HG02973 (cell line): Measurements from ENCODE around the gene POLD1.

Source experiments
- ATAC-seq: cut with Tn5 transposase; IDR thresholded peaks from one replicate; pipeline ENCODE4 v1.9.1; 2021; ENCODE audit warnings: moderate library complexity; ENCODE audit not compliant: unreplicated experiment

The POLD1 gene

GRCh38 chr19:50461066-50461875 lies 77.1 kb downstream of the POLD1 start:
- ATAC-seq: no peak

GRCh38 chr19:50462970-50463369 lies 78.8 kb downstream of the POLD1 start:
- no peak for ATAC-seq

- no peak for ATAC-seq
These were observed 80.2 kb downstream of the POLD1 start for GRCh38 chr19:50464348-50464747.

- no peak for ATAC-seq
These were observed 80.9 kb downstream of the POLD1 start for GRCh38 chr19:50465000-50465399.

- no peak for ATAC-seq
These were observed 82.0 kb downstream of the POLD1 start for GRCh38 chr19:50465986-50466705.

- ATAC-seq: no peak
These were observed 82.5 kb downstream of the POLD1 start for GRCh38 chr19:50466706-50467039.

- ATAC-seq: no peak
These were observed 83.4 kb downstream of the POLD1 start for GRCh38 chr19:50467566-50467965.
